C4-2B (cell line): ENCODE measurements around the gene ZNF613.

Source experiments
- ZFX ChIP-seq: fragments of 450-650 bp; IDR thresholded peaks from 2 replicates; pipeline ENCODE4 v1.6.1; 2017
- TF ChIP-seq, protein P1 (sequence below): fragments of 450-650 bp; conservative IDR thresholded peaks from 2 replicates; pipeline ENCODE4 v1.5.1; 2017; ENCODE audit warnings: mild to moderate bottlenecking

DNA sequence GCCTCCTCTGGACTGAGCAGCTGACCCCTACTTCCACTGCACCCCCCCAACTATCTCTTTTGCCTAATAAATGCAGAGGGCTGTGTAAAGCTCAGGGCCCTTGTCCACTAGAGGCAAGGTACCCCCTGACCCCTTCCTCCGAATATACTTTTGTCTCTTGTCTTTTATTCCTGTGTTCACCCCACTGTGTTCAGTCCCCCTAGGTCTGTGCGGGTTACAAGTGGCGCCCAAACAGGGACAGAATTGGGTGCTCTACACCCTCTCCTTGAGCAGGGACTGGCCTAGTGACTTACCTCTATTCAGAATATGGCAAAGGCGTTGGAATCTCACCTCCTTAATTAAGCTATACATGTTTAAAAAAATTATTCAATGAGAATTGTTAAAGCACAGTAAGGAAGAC is 44.4 kb downstream of the ZNF613 start:
- TF ChIP-seq, protein P1, sequence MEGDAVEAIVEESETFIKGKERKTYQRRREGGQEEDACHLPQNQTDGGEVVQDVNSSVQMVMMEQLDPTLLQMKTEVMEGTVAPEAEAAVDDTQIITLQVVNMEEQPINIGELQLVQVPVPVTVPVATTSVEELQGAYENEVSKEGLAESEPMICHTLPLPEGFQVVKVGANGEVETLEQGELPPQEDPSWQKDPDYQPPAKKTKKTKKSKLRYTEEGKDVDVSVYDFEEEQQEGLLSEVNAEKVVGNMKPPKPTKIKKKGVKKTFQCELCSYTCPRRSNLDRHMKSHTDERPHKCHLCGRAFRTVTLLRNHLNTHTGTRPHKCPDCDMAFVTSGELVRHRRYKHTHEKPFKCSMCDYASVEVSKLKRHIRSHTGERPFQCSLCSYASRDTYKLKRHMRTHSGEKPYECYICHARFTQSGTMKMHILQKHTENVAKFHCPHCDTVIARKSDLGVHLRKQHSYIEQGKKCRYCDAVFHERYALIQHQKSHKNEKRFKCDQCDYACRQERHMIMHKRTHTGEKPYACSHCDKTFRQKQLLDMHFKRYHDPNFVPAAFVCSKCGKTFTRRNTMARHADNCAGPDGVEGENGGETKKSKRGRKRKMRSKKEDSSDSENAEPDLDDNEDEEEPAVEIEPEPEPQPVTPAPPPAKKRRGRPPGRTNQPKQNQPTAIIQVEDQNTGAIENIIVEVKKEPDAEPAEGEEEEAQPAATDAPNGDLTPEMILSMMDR: no peak
- TF ChIP-seq ZFX: no peak
